ENCODE measurements around the gene KNDC1. TPM values are rescaled to one million over a fixed set of nuclear protein-coding genes. Genes with fewer than 3 reads are reported as not detected.

Gene KNDC1
- total RNA-seq, 2 donors from 2014 or later: 6.5 to 9.6 TPM

DNA sequence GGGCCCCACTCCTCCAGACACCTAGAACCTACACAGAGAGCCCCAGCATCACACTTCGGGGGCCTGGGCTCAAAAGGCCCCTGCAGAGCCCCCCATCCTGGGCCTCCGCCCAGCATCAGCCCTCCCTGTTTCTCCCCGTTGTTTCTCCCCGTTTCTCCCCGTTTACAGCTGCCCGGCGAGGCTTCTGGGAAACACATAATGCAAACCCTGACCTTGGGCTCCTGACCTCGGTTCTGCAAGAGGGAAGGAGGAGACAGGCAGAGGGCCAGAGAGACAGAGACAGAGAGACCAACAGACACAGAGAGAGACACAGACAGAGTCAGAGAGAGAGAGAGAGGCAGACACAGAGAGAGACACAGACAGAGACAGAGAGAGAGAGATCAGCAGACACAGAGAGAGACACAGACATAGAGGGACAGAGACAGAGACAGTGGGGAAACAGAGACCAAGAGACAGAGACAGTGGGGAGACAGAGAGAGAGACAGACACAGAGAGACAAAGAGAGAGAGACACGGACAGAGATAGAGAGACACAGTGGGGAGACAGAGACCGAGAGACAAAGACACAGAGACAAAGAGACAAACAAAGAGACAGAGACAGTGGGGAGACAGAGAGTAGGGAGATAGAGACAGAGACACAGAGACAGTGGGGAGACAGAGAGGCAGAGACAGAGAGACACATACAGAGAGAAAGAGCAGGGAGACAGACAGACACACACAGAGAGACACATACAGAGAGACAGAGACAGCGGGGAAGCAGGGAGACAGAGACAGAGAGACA is 90.1 kb downstream of the KNDC1 start:
- Mint-ChIP-seq H3K9me3 (no peaks in the 10 kb centered on the region), H3K27me3 (ENCODE audit: insufficient read depth) (no peaks in the 10 kb centered on the region), H3K27ac (no peak overlapping the region), H3K4me1 (peaks cover 9% of the 10 kb centered on the region), H3K36me3 (ENCODE audit: low read depth) (no peaks in the 10 kb centered on the region), H3K4me3 (no peak overlapping the region)
- Histone ChIP-seq H3K27ac (ENCODE audit: low read depth, low read length) (no peak overlapping the region), H3K27me3 (ENCODE audit: control insufficient read depth, insufficient read depth, low read length, poor library complexity, severe bottlenecking) (no peaks in the 10 kb centered on the region), H3K4me1 (ENCODE audit: control insufficient read depth, insufficient read depth, low read length) (no peaks in the 10 kb centered on the region), H3K9me3 (ENCODE audit: control insufficient read depth, low read length) (no peaks in the 10 kb centered on the region), H3K36me3 (ENCODE audit: control insufficient read depth, insufficient read depth, low read length) (no peaks in the 10 kb centered on the region), H3K9ac (ENCODE audit: extremely low read depth, low read length, poor library complexity, severe bottlenecking) (no peak overlapping the region), H3K4me3 (ENCODE audit: low read length) (no peak overlapping the region)
- TF ChIP-seq, protein P1, sequence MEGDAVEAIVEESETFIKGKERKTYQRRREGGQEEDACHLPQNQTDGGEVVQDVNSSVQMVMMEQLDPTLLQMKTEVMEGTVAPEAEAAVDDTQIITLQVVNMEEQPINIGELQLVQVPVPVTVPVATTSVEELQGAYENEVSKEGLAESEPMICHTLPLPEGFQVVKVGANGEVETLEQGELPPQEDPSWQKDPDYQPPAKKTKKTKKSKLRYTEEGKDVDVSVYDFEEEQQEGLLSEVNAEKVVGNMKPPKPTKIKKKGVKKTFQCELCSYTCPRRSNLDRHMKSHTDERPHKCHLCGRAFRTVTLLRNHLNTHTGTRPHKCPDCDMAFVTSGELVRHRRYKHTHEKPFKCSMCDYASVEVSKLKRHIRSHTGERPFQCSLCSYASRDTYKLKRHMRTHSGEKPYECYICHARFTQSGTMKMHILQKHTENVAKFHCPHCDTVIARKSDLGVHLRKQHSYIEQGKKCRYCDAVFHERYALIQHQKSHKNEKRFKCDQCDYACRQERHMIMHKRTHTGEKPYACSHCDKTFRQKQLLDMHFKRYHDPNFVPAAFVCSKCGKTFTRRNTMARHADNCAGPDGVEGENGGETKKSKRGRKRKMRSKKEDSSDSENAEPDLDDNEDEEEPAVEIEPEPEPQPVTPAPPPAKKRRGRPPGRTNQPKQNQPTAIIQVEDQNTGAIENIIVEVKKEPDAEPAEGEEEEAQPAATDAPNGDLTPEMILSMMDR (conservative IDR thresholded peaks at IDR 0.05): no peak
- WGBS, 2 experiments (ENCODE audit: insufficient coverage in 1 of 2, insufficient read length in 1 of 2): 84 to 92% methylated on average over 6 to 10 of the region's 11 CpGs
- DNase-seq: no peak

DNA sequence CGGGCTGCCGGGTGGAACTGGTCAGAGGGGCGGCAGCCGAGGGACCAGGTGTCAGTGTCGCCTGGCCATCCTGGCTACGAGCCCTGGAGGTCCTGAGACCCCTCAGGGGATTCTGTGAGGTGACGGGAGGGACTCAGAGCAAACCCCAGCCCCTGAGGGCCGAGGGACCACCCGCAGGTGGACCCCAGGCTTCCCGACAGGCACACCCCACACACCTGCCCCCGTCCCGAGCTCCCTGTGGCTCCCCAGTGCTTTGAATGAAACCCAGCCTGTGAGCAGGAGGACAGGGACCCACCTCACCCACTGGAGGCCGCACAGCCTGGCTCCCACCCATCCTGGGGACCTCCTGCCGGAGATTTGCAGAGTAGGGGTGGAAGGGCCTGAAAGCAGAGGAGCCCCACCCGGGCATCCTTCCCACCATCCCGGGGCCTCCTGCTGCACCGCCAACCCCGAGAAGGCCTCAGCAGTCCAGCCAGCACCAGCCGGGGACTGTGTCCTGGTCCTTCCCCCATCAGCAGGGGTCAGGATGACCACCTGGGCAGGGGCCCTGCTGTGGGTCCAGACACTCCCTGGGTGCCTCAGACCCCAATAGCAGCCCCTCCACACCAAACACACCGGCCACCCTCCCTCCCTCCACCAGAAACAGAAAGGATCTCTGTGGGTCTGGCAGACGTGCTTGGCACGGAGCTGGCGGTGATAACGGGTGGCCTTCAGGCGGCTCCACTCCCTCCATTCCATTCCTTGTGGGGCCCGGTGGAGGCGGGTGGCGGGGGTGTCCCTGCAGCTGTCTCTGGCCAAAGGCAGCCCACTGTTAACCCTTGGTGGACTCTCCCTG is 91.6 kb downstream of the KNDC1 start:
- H3K27ac Mint-ChIP-seq: no peak overlapping the region
- H3K9me3 Mint-ChIP-seq: no peaks in the 10 kb centered on the region
- WGBS, 2 experiments (ENCODE audit: insufficient coverage in 1 of 2, insufficient read length in 1 of 2): 89 to 95% methylated on average over 11 to 28 of the region's 28 CpGs
- Histone ChIP-seq H3K27me3 (ENCODE audit: control insufficient read depth, insufficient read depth, low read length, poor library complexity, severe bottlenecking) (no peaks in the 10 kb centered on the region), H3K36me3 (ENCODE audit: control insufficient read depth, insufficient read depth, low read length) (no peaks in the 10 kb centered on the region), H3K4me1 (ENCODE audit: control insufficient read depth, insufficient read depth, low read length) (no peaks in the 10 kb centered on the region), H3K4me3 (ENCODE audit: low read length) (no peak overlapping the region), H3K9me3 (ENCODE audit: control insufficient read depth, low read length) (no peaks in the 10 kb centered on the region), H3K27ac (ENCODE audit: low read depth, low read length) (no peak overlapping the region), H3K9ac (ENCODE audit: extremely low read depth, low read length, poor library complexity, severe bottlenecking) (no peak overlapping the region)
- TF ChIP-seq, protein P1 (conservative IDR thresholded peaks at IDR 0.05): no peak
- no peaks in the 10 kb centered on the region for H3K27me3 Mint-ChIP-seq (ENCODE audit: insufficient read depth)
- H3K4me1 Mint-ChIP-seq: peaks cover 5% of the 10 kb centered on the region
- no peak overlapping the region for H3K4me3 Mint-ChIP-seq
- DNase-seq: no peak
- no peaks in the 10 kb centered on the region for H3K36me3 Mint-ChIP-seq (ENCODE audit: low read depth)

DNA sequence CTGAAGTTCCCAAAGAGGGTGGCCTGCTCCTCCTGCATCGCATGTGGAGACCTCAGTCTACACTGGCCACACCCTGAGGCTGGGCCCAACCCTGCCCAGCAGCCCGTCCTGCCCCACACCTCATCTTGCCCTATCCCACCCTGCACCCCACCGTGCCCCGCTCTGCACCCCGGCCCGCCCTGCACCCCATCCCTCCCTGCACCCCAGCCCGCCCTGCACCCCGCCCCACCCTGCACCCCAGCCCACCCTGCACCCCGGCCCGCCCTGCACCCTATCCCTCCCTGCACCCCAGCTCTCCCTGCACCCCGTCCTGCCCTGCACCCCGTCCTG is 92.2 kb downstream of the KNDC1 start:
- no peaks in the 10 kb centered on the region for H3K27me3 ChIP-seq (ENCODE audit: control insufficient read depth, insufficient read depth, low read length, poor library complexity, severe bottlenecking)
- no peak overlapping the region for H3K9ac ChIP-seq (ENCODE audit: extremely low read depth, low read length, poor library complexity, severe bottlenecking)
- H3K27ac ChIP-seq (ENCODE audit: low read depth, low read length): no peak overlapping the region
- Mint-ChIP-seq H3K4me3 (no peak overlapping the region), H3K36me3 (ENCODE audit: low read depth) (no peaks in the 10 kb centered on the region), H3K9me3 (no peaks in the 10 kb centered on the region), H3K27me3 (ENCODE audit: insufficient read depth) (no peaks in the 10 kb centered on the region), H3K4me1 (peaks cover 4% of the 10 kb centered on the region), H3K27ac (no peak overlapping the region)
- H3K4me3 ChIP-seq (ENCODE audit: low read length): no peak overlapping the region
- H3K36me3 ChIP-seq (ENCODE audit: control insufficient read depth, insufficient read depth, low read length): no peaks in the 10 kb centered on the region
- no peaks in the 10 kb centered on the region for H3K9me3 ChIP-seq (ENCODE audit: control insufficient read depth, low read length)
- DNase-seq: no peak
- H3K4me1 ChIP-seq (ENCODE audit: control insufficient read depth, insufficient read depth, low read length): no peaks in the 10 kb centered on the region
- TF ChIP-seq, protein P1 (conservative IDR thresholded peaks at IDR 0.05): no peak
- WGBS, 2 experiments (ENCODE audit: insufficient coverage in 1 of 2, insufficient read length in 1 of 2): 85 to 100% methylated on average over 1 to 6 of the region's 12 CpGs
